ENCODE data around the gene YAP1.

Gene YAP1

GRCh38 chr11:102220728-102221467 is 110.7 kb downstream of the YAP1 start:
- TF ChIP-seq CTCF (IDR thresholded peaks at IDR 0.05; ENCODE audit: low read depth, low read length, missing control alignments): no peak
- DNase-seq (ENCODE audit: low read depth): no peak
- H3K4me3 ChIP-seq (ENCODE audit: low read depth, low read length): no peak overlapping the region

GRCh38 chr11:102223859-102224258 is 113.6 kb downstream of the YAP1 start:
- TF ChIP-seq CTCF (IDR thresholded peaks at IDR 0.05; ENCODE audit: low read depth, low read length, missing control alignments): no peak
- no peak overlapping the region for H3K4me3 ChIP-seq (ENCODE audit: low read depth, low read length)
- no peak for DNase-seq (ENCODE audit: low read depth)

GRCh38 chr11:102225689-102226568 is 115.7 kb downstream of the YAP1 start:
- no peak for TF ChIP-seq CTCF (IDR thresholded peaks at IDR 0.05; ENCODE audit: low read depth, low read length, missing control alignments)
- no peak overlapping the region for H3K4me3 ChIP-seq (ENCODE audit: low read depth, low read length)
- DNase-seq (ENCODE audit: low read depth): no peak

GRCh38 chr11:102226702-102227490 is 116.6 kb downstream of the YAP1 start:
- H3K4me3 ChIP-seq (ENCODE audit: low read depth, low read length): no peak overlapping the region
- DNase-seq (ENCODE audit: low read depth): no peak
- no peak for TF ChIP-seq CTCF (IDR thresholded peaks at IDR 0.05; ENCODE audit: low read depth, low read length, missing control alignments)

GRCh38 chr11:102229510-102230123 is 119.4 kb downstream of the YAP1 start:
- no peak for TF ChIP-seq CTCF (IDR thresholded peaks at IDR 0.05; ENCODE audit: low read depth, low read length, missing control alignments)
- no peak for DNase-seq (ENCODE audit: low read depth)
- no peak overlapping the region for H3K4me3 ChIP-seq (ENCODE audit: low read depth, low read length)

- DNase-seq (ENCODE audit: low read depth): no peak
- no peak for TF ChIP-seq CTCF (IDR thresholded peaks at IDR 0.05; ENCODE audit: low read depth, low read length, missing control alignments)
- H3K4me3 ChIP-seq (ENCODE audit: low read depth, low read length): no peak overlapping the region
These were observed 119.9 kb downstream of the YAP1 start for GRCh38 chr11:102230186-102230585.
